Spleen (tissue), 7 donors: ENCODE data around the gene RND3.

ENCODE experiments used
- CTCF ChIP-seq, 11 experiments: fragments of 200-600 bp in 7 of 11; fragments of 450-650 bp in 4 of 11; sonication (generic) in 4 of 11; IDR thresholded peaks in 8 of 11; conservative IDR thresholded peaks in 3 of 11; 1 replicate in 7 of 11; 2 replicates in 4 of 11; pipeline versions ENCODE4 v1.4.0 to v1.8.0; 2016 to 2021; ENCODE audit warnings: antibody characterized with exemption in 11 of 11, inconsistent platforms in 4 of 11, mild to moderate bottlenecking in 1 of 11
- POLR2A ChIP-seq, 3 donors: fragments of 450-650 bp; IDR thresholded peaks; one replicate each; pipeline ENCODE4 v1.5.1; 2017; ENCODE audit warnings: antibody characterized with exemption in 3 of 3, mild to moderate bottlenecking in 1 of 3
- POLR2AphosphoS5 ChIP-seq, 3 donors: sonication (generic); formaldehyde crosslinking; IDR thresholded peaks; one replicate each; pipeline ENCODE4 v1.5.1; 2017; ENCODE audit warnings: antibody characterized with exemption in 3 of 3
- donor health status: DM: no; HTN: no; CAD: no; lungs with moderate emphysema.
- donor health status: DM: no; HTN: no; CAD: no.
- donor health status: DM: no; HTN: no; CAD: no.

DNA sequence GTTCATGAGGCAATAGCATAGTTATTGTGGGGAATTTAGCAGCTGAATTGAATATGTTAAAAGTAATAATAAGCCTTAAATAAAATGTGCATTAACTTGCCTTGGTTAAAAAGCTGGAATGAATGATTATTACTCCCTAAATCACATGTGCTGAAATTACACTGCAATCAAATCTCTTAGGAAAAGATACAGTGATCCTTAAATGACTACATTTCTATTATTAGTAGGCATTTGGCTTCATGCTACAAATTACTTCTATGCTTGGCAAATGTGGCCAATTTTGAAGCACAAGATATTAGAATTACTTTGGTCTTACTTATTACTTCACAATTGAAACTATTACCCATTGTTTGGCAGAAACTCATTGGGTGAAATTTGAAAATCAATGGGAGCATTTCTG lies 5.4 kb downstream of the RND3 start:
- TF ChIP-seq POLR2A (IDR thresholded peaks at IDR 0.05) (no peak), CTCF (IDR thresholded peaks at IDR 0.05 in 8 of 11, conservative IDR thresholded peaks at IDR 0.05 in 3 of 11) (no peak), POLR2AphosphoS5 (IDR thresholded peaks at IDR 0.05) (no peak)
